Activated T-cell treated with anti-CD3 and anti-CD28 coated beads for 24 hours (primary cell): ENCODE results near the gene CXXC5.
A peak's percentile ranks its signal among the peaks of the same experiment; 100 is the strongest.

Source experiments
- DNase-seq: peaks from one replicate; pipeline ENCODE4 v3.0.0-alpha.2; 2020; ENCODE audit warnings: low read depth

CXXC5 gene

GRCh38 chr5:139651853-139652787 lies 4.0 kb downstream of the CXXC5 start:
- peak; percentile 44 for DNase-seq

- no peak for DNase-seq
Measured at GRCh38 chr5:139652788-139653241, 4.7 kb downstream of the CXXC5 start.

GRCh38 chr5:139653616-139654015 lies 5.5 kb downstream of the CXXC5 start:
- DNase-seq = no peak

- no peak for DNase-seq
Measured at GRCh38 chr5:139654464-139654863, 6.3 kb downstream of the CXXC5 start.

GRCh38 chr5:139654871-139655491 lies 6.8 kb downstream of the CXXC5 start:
- no peak for DNase-seq

GRCh38 chr5:139655727-139656271 lies 7.7 kb downstream of the CXXC5 start:
- no peak for DNase-seq

- no peak for DNase-seq
Measured at GRCh38 chr5:139657363-139658321, 9.5 kb downstream of the CXXC5 start.

GRCh38 chr5:139658501-139658927 lies 10.4 kb downstream of the CXXC5 start:
- DNase-seq = no peak

- no peak for DNase-seq
Measured at GRCh38 chr5:139658928-139659667, 10.9 kb downstream of the CXXC5 start.

- no peak for DNase-seq
Measured at GRCh38 chr5:139659695-139660101, 11.5 kb downstream of the CXXC5 start.

GRCh38 chr5:139660105-139660922 lies 12.2 kb downstream of the CXXC5 start:
- no peak for DNase-seq

GRCh38 chr5:139660923-139661814 lies 13.0 kb downstream of the CXXC5 start:
- no peak for DNase-seq

- DNase-seq = no peak
Measured at GRCh38 chr5:139662617-139663016, 14.5 kb downstream of the CXXC5 start.

GRCh38 chr5:139663207-139664085 lies 15.3 kb downstream of the CXXC5 start:
- DNase-seq = no peak

- DNase-seq = no peak
Measured at GRCh38 chr5:139664086-139664693, 16.0 kb downstream of the CXXC5 start.

- DNase-seq = no peak
Measured at GRCh38 chr5:139664727-139665351, 16.7 kb downstream of the CXXC5 start.

GRCh38 chr5:139665626-139666025 lies 17.5 kb downstream of the CXXC5 start:
- no peak for DNase-seq
